HG03565 (cell line): ENCODE measurements around the gene MITF.

Source experiments
- ATAC-seq: cut with Tn5 transposase; IDR thresholded peaks from one replicate; pipeline ENCODE4 v1.9.1; 2021; ENCODE audit warnings: mild to moderate bottlenecking, moderate library complexity; ENCODE audit not compliant: unreplicated experiment

Gene MITF

GRCh38 chr3:69828817-69829216, 89.6 kb downstream of the MITF start:
- ATAC-seq: no peak

GRCh38 chr3:69830147-69830546, 90.9 kb downstream of the MITF start:
- ATAC-seq: no peak

GRCh38 chr3:69831737-69832136, 92.5 kb downstream of the MITF start:
- no peak for ATAC-seq

GRCh38 chr3:69833591-69833990, 94.3 kb downstream of the MITF start:
- no peak for ATAC-seq

- ATAC-seq: no peak
These were observed 99.0 kb downstream of the MITF start for GRCh38 chr3:69838217-69838616.

- ATAC-seq: no peak
These were observed 99.6 kb downstream of the MITF start for GRCh38 chr3:69838696-69839515.

GRCh38 chr3:69842351-69842750, 103.1 kb downstream of the MITF start:
- no peak for ATAC-seq

- no peak for ATAC-seq
These were observed 103.5 kb downstream of the MITF start for GRCh38 chr3:69842789-69843188.

GRCh38 chr3:69844706-69845105, 105.4 kb downstream of the MITF start:
- ATAC-seq: no peak

GRCh38 chr3:69847303-69847702, 108.0 kb downstream of the MITF start:
- no peak for ATAC-seq

GRCh38 chr3:69848113-69848512, 108.8 kb downstream of the MITF start:
- ATAC-seq: no peak

- ATAC-seq: no peak
These were observed 111.6 kb downstream of the MITF start for GRCh38 chr3:69850849-69851248.

GRCh38 chr3:69853027-69853426, 113.8 kb downstream of the MITF start:
- ATAC-seq: no peak

- no peak for ATAC-seq
These were observed 116.3 kb downstream of the MITF start for GRCh38 chr3:69855436-69856162.

GRCh38 chr3:69856965-69857705, 117.9 kb downstream of the MITF start:
- ATAC-seq: no peak

- no peak for ATAC-seq
These were observed 122.3 kb downstream of the MITF start for GRCh38 chr3:69861556-69861955.

- no peak for ATAC-seq
These were observed 124.9 kb downstream of the MITF start for GRCh38 chr3:69864141-69864540.

- no peak for ATAC-seq
These were observed 125.5 kb downstream of the MITF start for GRCh38 chr3:69864766-69865165.

- ATAC-seq: no peak
These were observed 126.8 kb downstream of the MITF start for GRCh38 chr3:69865925-69866679.

- no peak for ATAC-seq
These were observed 127.9 kb downstream of the MITF start for GRCh38 chr3:69866988-69867720.
